HAP-1 (cell line): ENCODE measurements around the gene LGALS12.

Experiments
- DNase-seq, 2 experiments: peaks; one replicate each; pipeline ENCODE4 v3.0.0-alpha.2; 2016 to 2020; ENCODE audit warnings: low spot score in 2 of 2
- H3K27me3 ChIP-seq: fragments of 250-450 bp; sonication (Bioruptor Pico); 2 replicates; pipeline ENCODE4 v1.5.1; 2020; ENCODE audit warnings: low read depth, mild to moderate bottlenecking, moderate library complexity
- H3K36me3 ChIP-seq: fragments of 250-450 bp; sonication (Bioruptor Pico); replicated peaks from 2 replicates; pipeline ENCODE4 v1.5.1; 2020; ENCODE audit warnings: mild to moderate bottlenecking
- H3K4me1 ChIP-seq: fragments of 250-450 bp; sonication (Bioruptor Pico); 2 replicates; pipeline ENCODE4 v1.5.1; 2020; ENCODE audit warnings: mild to moderate bottlenecking
- H3K4me3 ChIP-seq: fragments of 250-450 bp; sonication (Bioruptor Pico); 2 replicates; pipeline ENCODE4 v1.5.1; 2020; ENCODE audit warnings: mild to moderate bottlenecking, moderate library complexity
- H3K9me3 ChIP-seq: fragments of 250-450 bp; sonication (Bioruptor Pico); 2 replicates; pipeline ENCODE4 v1.5.1; 2020; ENCODE audit warnings: mild to moderate bottlenecking, moderate library complexity
- in situ Hi-C: fragments of 300-500 bp; cut with MboI; formaldehyde crosslinking; loops from 3 replicates; pipeline ENCODE4 v1.14.3; 2020; ENCODE audit warnings: low sequenced_read_pairs, inconsistent platforms, mixed read lengths

Gene LGALS12

DNA sequence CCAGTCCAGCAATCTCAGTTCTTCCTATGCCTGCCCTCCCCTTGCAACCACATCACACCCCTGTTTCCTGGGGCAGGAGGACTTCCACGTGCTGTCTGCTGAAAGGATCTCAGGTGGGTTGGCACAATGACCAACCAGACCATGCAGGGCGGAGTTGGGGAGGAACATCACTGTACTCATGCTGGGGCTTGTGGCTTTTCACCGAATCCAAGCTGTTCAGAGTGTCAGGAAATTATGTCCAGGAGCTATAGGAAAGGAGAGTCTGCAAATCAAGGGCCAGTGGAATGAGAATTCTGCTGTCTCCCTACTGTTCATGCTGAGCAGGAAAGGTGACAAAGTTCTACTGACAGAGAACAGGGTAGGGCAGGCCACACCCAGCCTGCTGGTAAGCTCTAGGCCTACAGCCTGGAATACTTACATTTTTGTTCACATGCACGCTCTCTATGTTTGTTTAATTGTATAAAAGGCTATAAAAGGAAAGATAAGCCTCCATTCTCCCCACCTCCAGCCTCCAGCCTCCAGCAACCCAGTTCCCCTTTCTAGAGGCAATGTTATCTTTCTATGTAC, 59.0 kb downstream of the LGALS12 start:
- DNase-seq, result no peak
- peaks cover 17% of the 10 kb centered on the region for H3K4me1 ChIP-seq
- no peaks in the 10 kb centered on the region for H3K9me3 ChIP-seq
- no peaks in the 10 kb centered on the region for H3K36me3 ChIP-seq
- in situ Hi-C loops, result no loop called here
- H3K27me3 ChIP-seq, result no peaks in the 10 kb centered on the region
- no peak overlapping the region for H3K4me3 ChIP-seq
